Natural killer cell (primary cell): ENCODE measurements around the gene HDAC3. TPM values are rescaled to one million over a fixed set of nuclear protein-coding genes. Genes with fewer than 3 reads are reported as not detected.

Source experiments
- ATAC-seq, 3 donors: fragments of 150-1000 bp in 2 of 3; fragments of 200-7000 bp in 1 of 3; cut with Tn5 transposase; 1 replicate in 1 of 3; 2 replicates in 2 of 3; pipeline ENCODE4 v1.10.0; 2021; ENCODE audit warnings: mild to moderate bottlenecking in 2 of 3, moderate library complexity in 2 of 3
- DNase-seq, 2 donors: peaks; one replicate each; pipeline versions ENCODE4 v3.0.0 to v3.0.0-alpha.2; 2013 to 2021; ENCODE audit warnings: mixed read lengths in 1 of 2
- H3K27ac ChIP-seq: one replicate; pipeline ENCODE4 v1.5.1; 2013; ENCODE audit warnings: mild to moderate bottlenecking, low read length
- H3K27me3 ChIP-seq: one replicate; pipeline ENCODE4 v1.6.1; 2013; ENCODE audit warnings: low read length; ENCODE audit not compliant: control insufficient read depth, insufficient read depth
- H3K36me3 ChIP-seq: one replicate; pipeline ENCODE4 v1.6.1; 2013; ENCODE audit warnings: low read length; ENCODE audit not compliant: control insufficient read depth, insufficient read depth
- H3K4me1 ChIP-seq: one replicate; pipeline ENCODE4 v1.6.1; 2013; ENCODE audit warnings: low read length; ENCODE audit not compliant: control insufficient read depth, insufficient read depth
- H3K4me3 ChIP-seq: one replicate; pipeline ENCODE4 v1.5.1; 2013; ENCODE audit warnings: low read length
- H3K9me3 ChIP-seq: one replicate; pipeline ENCODE4 v1.6.1; 2013; ENCODE audit warnings: low read length; ENCODE audit not compliant: control insufficient read depth, insufficient read depth
- H3K27ac Mint-ChIP-seq, 2 donors: one replicate each; pipeline ENCODE4 v1.8.0; 2022; ENCODE audit warnings: mild to moderate bottlenecking in 2 of 2, mixed read lengths in 2 of 2, moderate library complexity in 1 of 2
- H3K27me3 Mint-ChIP-seq, 2 donors: one replicate each; pipeline ENCODE4 v1.8.0; 2022; ENCODE audit warnings: low read depth in 2 of 2, mixed read lengths in 2 of 2
- H3K36me3 Mint-ChIP-seq: one replicate; pipeline ENCODE4 v1.8.0; 2022; ENCODE audit warnings: mixed read lengths
- H3K4me1 Mint-ChIP-seq, 2 donors: one replicate each; pipeline ENCODE4 v1.8.0; 2022; ENCODE audit warnings: mixed read lengths in 2 of 2
- H3K4me3 Mint-ChIP-seq: one replicate; pipeline ENCODE4 v1.8.0; 2022; ENCODE audit warnings: mild to moderate bottlenecking, moderate library complexity, mixed read lengths
- H3K9me3 Mint-ChIP-seq, 2 donors: one replicate each; pipeline ENCODE4 v1.8.0; 2022; ENCODE audit warnings: mixed read lengths in 2 of 2
- WGBS: methylation state at CpG from one replicate; pipeline ENCODE4 v1.1.7; 2013; ENCODE audit warnings: missing lambda C conversion rate; ENCODE audit not compliant: insufficient coverage; 5-methylcytosine and 5-hydroxymethylcytosine counted together
- intact Hi-C: fragments of 100-400 bp; cut with micrococcal nuclease; formaldehyde crosslinking; loops from one replicate; pipeline ENCODE4 v1.14.2; 2022
- total RNA-seq, 4 donors: library from RNA; stranded (reverse); fragments of 120-200 nt in 1 of 4; gene quantifications; one replicate each; pipeline versions ENCODE4 v1.2.3 to v1.2.4, GENCODE V29; 2013 to 2022
- TF ChIP-seq, protein P1 (sequence below): fragments of 200-600 bp; IDR thresholded peaks from one replicate; pipeline ENCODE4 v1.8.0; 2022; ENCODE audit warnings: antibody characterized with exemption

HDAC3 gene
- total RNA-seq, 3 donors from 2014 or later (not counting 1 experiment from before 2014, with no cell fraction given): 66.0 to 85.7 (median 74.7) TPM

DNA sequence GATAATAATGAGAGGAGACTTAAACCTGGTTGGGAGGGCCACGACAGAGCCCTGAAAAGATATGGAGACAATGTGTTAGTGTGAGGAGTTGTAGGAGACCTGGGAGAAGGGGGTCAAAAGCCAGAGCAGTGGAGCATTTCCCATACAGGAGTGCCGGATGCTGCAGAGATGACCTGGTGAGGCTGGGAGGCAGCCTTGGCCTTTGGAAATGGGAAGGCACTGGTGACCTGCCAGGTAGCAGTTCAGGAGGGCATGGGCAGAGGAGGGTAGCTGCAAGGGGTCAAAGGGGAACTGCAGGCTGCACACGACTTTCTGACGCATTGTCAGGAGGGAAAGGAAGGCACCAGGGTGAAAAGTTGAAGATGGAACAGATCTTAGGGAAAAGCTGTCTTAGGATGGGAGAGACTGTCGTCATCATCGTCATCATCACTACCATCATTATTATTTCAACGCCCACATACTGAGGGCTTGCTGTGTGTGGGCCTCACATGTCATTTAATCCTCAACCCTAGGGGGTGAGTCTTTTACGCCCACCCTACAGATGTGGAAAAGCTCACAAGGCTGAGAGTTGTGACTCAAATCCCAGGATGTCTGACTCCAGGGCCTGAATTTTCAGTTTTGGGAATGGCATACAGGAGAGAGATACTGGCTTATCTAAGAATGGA lies 32.1 kb upstream of the HDAC3 start:
- ATAC-seq (no peak), DNase-seq (no peak)
- Histone ChIP-seq H3K36me3 (peaks cover 2% of the 10 kb centered on the region), H3K9me3 (no peaks in the 10 kb centered on the region), H3K4me1 (peaks cover 3% of the 10 kb centered on the region), H3K27me3 (no peaks in the 10 kb centered on the region), H3K27ac (no peak overlapping the region), H3K4me3 (no peak overlapping the region)
- Mint-ChIP-seq H3K4me1 (peaks cover 4 to 5% of the 10 kb centered on the region in 2 donors), H3K27me3 (no peaks in the 10 kb centered on the region), H3K9me3 (no peaks in the 10 kb centered on the region), H3K36me3 (no peaks in the 10 kb centered on the region), H3K27ac (no peak overlapping the region), H3K4me3 (no peak overlapping the region)
- TF ChIP-seq, protein P1, sequence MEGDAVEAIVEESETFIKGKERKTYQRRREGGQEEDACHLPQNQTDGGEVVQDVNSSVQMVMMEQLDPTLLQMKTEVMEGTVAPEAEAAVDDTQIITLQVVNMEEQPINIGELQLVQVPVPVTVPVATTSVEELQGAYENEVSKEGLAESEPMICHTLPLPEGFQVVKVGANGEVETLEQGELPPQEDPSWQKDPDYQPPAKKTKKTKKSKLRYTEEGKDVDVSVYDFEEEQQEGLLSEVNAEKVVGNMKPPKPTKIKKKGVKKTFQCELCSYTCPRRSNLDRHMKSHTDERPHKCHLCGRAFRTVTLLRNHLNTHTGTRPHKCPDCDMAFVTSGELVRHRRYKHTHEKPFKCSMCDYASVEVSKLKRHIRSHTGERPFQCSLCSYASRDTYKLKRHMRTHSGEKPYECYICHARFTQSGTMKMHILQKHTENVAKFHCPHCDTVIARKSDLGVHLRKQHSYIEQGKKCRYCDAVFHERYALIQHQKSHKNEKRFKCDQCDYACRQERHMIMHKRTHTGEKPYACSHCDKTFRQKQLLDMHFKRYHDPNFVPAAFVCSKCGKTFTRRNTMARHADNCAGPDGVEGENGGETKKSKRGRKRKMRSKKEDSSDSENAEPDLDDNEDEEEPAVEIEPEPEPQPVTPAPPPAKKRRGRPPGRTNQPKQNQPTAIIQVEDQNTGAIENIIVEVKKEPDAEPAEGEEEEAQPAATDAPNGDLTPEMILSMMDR: no peak
- intact Hi-C loops: loop anchor here (10.0 kb wide), 1 partner anchor 476 kb away; no protein-coding TSS in a partner anchor
- 84% methylated on average over 5 of the region's 8 CpGs for WGBS

DNA sequence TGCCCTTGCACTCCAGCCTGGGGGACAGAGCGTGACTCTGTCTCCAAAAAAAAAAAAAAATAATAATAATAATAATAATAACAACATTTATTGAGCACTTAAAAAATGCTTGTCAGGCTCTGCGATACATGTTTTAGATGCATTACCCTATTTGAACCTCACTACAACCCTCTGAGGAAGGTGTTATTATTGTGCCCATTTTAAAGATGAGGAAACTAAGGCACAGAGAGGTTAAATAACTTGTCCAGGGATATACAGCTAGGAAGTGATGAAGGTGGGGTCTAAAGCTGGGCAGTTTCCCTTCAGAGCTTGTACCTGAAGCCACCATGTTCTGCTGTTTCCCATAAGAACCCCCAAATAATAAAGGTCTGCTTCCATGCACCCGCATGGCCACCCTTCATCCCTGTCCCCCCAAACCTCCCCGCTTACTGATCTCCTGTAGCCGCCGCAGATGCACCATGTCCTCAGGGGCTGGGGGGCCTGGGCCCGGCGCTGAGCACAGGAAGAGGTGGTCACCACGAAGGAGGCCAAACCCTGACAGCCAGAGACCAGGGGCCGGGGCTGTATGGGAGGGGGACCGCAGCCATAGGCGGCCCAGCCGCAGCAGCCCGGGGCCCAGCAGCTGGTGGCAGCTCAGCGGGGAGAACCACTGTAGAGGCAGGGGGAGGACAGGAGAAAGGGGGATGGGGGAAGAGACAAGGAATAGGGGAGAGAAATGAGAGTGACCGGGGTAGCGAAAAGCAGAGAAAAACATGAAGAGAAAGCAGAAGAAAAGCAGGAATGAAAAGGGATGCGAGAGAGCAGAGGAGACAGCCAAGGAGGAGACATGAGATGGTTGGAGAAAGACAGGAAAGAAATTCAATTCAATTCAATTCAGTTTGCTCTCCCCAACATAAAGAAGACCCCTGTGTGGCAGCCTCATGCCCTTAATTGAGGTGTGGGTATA lies 29.6 kb upstream of the HDAC3 start:
- Histone ChIP-seq H3K27ac (no peak overlapping the region), H3K9me3 (no peaks in the 10 kb centered on the region), H3K4me1 (peaks cover 3% of the 10 kb centered on the region), H3K36me3 (peaks cover 4% of the 10 kb centered on the region), H3K4me3 (no peak overlapping the region), H3K27me3 (no peaks in the 10 kb centered on the region)
- Mint-ChIP-seq H3K27me3 (no peaks in the 10 kb centered on the region), H3K9me3 (no peaks in the 10 kb centered on the region), H3K4me3 (no peak overlapping the region), H3K36me3 (no peaks in the 10 kb centered on the region), H3K27ac (no peak overlapping the region), H3K4me1 (peaks cover 4 to 5% of the 10 kb centered on the region in 2 donors)
- ATAC-seq (no peak), DNase-seq (no peak)
- WGBS: 84% methylated on average over 16 of the region's 18 CpGs
- intact Hi-C loops: loop anchor here (10.0 kb wide), 1 partner anchor 479 kb away; no protein-coding TSS in a partner anchor
- TF ChIP-seq, protein P1: no peak

DNA sequence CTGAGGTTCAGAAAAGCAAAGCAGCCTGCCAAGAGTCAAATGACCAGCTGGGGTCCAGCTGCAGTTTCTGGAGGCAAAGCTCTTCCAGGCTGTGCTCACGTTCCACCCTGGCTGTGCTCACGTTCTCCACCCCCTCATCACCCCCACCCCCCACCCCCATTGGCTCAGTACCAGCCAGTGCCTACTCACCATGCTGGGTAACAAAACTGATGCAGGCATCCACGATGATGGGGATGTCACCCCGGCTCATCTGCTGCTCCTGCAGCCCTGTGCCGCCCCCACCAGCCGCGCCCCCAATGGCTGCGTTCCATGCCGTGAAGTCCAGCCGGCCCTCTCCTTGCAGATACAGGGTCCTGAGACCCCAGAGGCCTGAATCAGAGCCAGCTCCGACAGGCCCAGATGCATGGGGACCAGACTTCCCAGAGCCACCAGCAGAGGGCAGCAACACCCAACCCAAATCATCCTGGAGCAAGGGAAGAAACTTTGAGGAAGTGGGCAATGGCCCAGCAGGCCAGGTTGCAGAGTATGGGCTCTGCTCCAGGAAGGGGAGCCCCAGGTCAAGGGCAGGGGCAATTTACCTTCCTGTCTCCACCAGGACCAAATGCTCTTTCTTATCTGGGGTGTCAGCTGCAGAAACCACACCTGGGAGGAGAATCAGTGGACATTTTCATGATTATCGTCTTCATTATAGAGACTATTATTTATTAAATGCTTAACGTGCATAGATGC lies 28.2 kb upstream of the HDAC3 start:
- H3K27me3 Mint-ChIP-seq: no peaks in the 10 kb centered on the region
- Histone ChIP-seq H3K9me3 (no peaks in the 10 kb centered on the region), H3K36me3 (peaks cover 2% of the 10 kb centered on the region), H3K4me3 (no peak overlapping the region), H3K4me1 (peaks cover 3% of the 10 kb centered on the region), H3K27me3 (no peaks in the 10 kb centered on the region), H3K27ac (no peak overlapping the region)
- H3K9me3 Mint-ChIP-seq: no peaks in the 10 kb centered on the region
- no peaks in the 10 kb centered on the region for H3K36me3 Mint-ChIP-seq
- ATAC-seq (peak; percentile 87 to 95 (median 91)), DNase-seq (peak; percentile 71 to 85)
- 33% methylated on average over 11 of the region's 13 CpGs for WGBS
- intact Hi-C loops: loop anchor here (10.0 kb wide), 1 partner anchor 480 kb away; no protein-coding TSS in a partner anchor
- no peak overlapping the region for H3K4me3 Mint-ChIP-seq
- peak overlapping the region in 1 of 2 donors; percentile 31 for H3K27ac Mint-ChIP-seq
- TF ChIP-seq, protein P1: peak; percentile 89
- H3K4me1 Mint-ChIP-seq: peaks cover 4 to 5% of the 10 kb centered on the region in 2 donors
